K562 (cell line): Measurements from ENCODE around the gene PFN3. TPM values are rescaled to one million over a fixed set of nuclear protein-coding genes. Genes with fewer than 3 reads are reported as not detected.

ENCODE experiments used
- CBX1 ChIP-seq: sonication (generic); IDR thresholded peaks from 2 replicates; pipeline ENCODE4 v1.6.1; 2016; ENCODE audit warnings: antibody characterized with exemption, low read depth, mild to moderate bottlenecking
- CHD7 ChIP-seq: fragments of 200-600 bp; sonication (generic); IDR thresholded peaks from one replicate; pipeline ENCODE4 v1.6.1; 2012; ENCODE audit warnings: mild to moderate bottlenecking, low read depth, low read length, inconsistent platforms
- DACH1 ChIP-seq: fragments of 450-650 bp; IDR thresholded peaks from 2 replicates; pipeline ENCODE4 v1.6.1; 2018; ENCODE audit not compliant: partially characterized antibody
- MAX ChIP-seq: sonication (generic); formaldehyde crosslinking; IDR thresholded peaks from 2 replicates; pipeline ENCODE4 v1.9.0; 2022; ENCODE audit warnings: mild to moderate bottlenecking, missing genetic modification reagents
- SRSF1 ChIP-seq: fragments of 200-400 bp; formaldehyde crosslinking; IDR thresholded peaks from 2 replicates; pipeline ENCODE4 v1.6.1; 2017; ENCODE audit warnings: mild to moderate bottlenecking, low read depth, low read length, moderate library complexity
- ZNF583 ChIP-seq: fragments of 250-450 bp; sonication (Bioruptor Pico); IDR thresholded peaks from 2 replicates; pipeline ENCODE4 v1.4.0; 2020
- polyA plus RNA-seq, 8 experiments: library from polyadenylated mRNA; depleted of rRNA in 4 of 8; stranded (reverse) in 5 of 8; unstranded in 3 of 8; fragments of >200 nt; fragmentation: Nextera tagmentation in 2 of 8; fragmentation: Illumina TruSeq in 1 of 8; extraction: Ambion mirVana in 2 of 8; extraction: Trizol in 1 of 8; gene quantifications; 2 replicates each; pipeline versions ENCODE4 v1.2.1 to v1.2.3, GENCODE V29; 2011 to 2014; ENCODE audit warnings: inconsistent platforms in 1 of 8, missing spikeins in 1 of 8
- total RNA-seq, 7 experiments: library from RNA; depleted of rRNA in 6 of 7; stranded (reverse); fragments of >200 nt in 6 of 7; fragmentation: Illumina TruSeq in 2 of 7; extraction: Trizol in 2 of 7; gene quantifications; 2 replicates each; pipeline versions ENCODE4 v1.2.1 to v1.2.3, GENCODE V29; 2011 to 2021; ENCODE audit warnings: low replicate concordance in 1 of 7

The PFN3 gene
- total and polyA plus RNA-seq, 9 of the 15 experiments (the other 6 are each of a cell fraction or from before 2014, with no cell fraction given) = not detected

GRCh38 chr5:177362610-177363507 lies 37.6 kb downstream of the PFN3 start (continued):
- peak; percentile 68; the same call in 1 of the 2 replicates for TF ChIP-seq MAX (CRISPR knock-in tag)
- TF ChIP-seq SRSF1 = no peak
- TF ChIP-seq CHD7 = no peak
- TF ChIP-seq DACH1 = no peak
- TF ChIP-seq CBX1 = no peak
- no peak for TF ChIP-seq ZNF583 (CRISPR knock-in tag)
